GM18517 (cell line): Measurements from ENCODE around the gene UMOD.

Experiments
- ATAC-seq: cut with Tn5 transposase; IDR thresholded peaks from one replicate; pipeline ENCODE4 v1.9.1; 2021; ENCODE audit warnings: mild to moderate bottlenecking, moderate library complexity; ENCODE audit not compliant: unreplicated experiment

UMOD gene

DNA sequence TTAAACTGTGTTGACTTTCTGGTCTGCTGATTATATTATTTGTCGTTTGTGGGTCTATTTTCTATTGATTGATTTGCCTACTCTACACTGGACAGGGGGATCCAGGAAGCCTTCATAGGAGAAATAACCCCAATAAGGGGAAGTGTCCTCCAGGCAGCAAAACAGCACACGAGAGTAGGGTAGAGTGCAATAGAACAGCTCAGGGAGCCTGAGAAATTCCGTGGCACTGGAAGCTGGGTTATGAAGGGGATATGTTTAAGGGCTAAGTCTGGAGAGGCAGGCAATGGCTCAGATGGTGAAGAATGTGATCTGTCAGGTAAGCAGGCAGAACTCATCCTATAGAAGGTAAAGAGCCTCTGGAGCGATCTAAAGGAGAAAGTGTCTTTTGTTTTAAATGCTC, 46.1 kb downstream of the UMOD start:
- no peak for ATAC-seq

DNA sequence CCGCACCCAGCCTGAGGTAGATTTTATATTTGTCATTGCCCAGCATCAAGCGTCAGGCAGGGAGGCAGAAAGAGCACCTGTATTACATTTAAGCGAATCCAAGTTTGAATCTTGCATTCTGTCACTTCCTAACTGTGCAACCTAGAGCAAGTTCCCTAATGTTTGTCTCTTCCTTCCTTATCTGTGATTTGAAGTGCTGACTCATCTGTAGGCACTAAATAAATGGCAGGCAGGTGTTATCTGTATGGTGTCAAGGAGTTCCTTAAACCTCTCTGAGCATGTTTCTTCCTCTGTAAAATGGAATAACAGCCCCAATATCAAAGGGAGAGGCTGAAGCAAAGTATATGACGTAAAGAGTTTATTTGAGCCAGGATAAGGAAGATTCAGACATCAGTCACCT, 49.5 kb downstream of the UMOD start:
- no peak for ATAC-seq

DNA sequence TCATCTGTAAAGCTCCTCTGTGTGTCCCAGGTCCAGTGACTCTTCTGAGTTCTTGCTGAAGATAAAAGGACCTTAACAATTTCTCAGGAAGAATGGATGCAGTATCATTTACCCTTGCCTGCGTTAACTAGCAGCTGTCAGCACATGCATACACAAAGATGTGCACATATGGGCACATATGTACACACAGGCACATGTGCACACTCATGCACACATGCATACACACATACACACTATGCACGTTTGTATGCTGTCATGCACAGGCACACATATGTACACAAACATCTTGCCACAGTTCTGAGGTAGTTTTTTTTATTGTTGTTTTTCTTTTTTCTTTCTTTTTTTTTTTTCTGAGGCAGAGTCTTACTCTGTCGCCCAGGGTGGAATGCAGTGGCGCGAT, 50.1 kb downstream of the UMOD start:
- no peak for ATAC-seq

DNA sequence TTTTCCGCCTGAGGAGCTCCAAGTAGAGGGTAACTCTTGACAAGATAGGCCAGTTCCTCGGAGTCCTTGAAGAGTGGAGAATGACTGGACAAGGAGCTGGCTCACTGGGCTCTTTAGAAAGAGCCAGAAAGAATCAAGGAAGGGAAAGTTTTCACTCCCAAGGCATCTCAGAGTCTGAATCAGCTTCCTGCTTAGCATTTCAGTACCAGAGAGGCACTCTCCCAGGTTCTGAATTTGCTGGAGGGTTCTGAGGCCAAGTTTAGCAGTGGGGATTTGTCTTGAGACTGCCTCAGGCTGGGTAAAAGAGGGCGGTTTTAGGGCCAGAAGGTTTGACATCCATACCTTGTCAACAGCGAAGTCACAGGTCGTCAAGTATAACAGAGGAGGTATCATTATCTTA, 50.7 kb downstream of the UMOD start:
- no peak for ATAC-seq

DNA sequence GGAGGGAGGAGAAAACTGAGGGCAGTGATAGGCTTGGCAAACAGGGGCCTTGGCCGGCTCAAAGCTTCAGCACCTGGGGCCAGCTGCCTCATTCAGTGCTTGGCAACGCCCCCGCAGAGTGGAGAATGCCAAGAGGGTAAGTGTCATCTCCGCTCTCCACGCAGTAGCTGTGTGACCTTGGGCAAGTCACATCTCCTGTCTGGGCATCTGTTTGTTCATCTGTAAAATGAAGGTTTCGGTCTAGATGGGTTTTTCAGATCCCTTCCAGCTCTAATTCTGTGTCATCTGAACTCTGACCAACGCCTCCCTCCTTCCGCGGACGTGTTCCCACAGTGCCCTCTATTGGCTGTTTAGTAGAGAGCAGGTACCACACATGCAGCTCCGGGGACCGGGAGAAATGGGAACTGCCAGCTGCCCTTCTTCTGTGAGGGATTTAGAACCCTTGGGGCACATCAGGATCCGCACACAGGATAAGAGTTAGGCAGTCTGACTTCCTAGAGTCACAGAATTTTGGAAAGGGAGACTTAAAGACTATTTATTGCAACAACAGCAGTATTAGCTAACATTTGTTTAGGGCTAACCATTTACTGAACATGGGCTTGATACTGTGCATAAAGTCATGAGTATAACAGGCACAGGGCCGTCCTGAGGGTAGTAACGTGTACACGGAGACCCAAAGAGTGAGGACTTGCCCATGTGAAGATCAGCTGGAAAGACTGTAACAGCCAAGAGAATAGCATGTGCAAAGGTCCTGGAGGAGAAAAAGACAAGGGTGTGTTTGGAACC, 52.0 kb downstream of the UMOD start:
- peak; percentile 57 for ATAC-seq

DNA sequence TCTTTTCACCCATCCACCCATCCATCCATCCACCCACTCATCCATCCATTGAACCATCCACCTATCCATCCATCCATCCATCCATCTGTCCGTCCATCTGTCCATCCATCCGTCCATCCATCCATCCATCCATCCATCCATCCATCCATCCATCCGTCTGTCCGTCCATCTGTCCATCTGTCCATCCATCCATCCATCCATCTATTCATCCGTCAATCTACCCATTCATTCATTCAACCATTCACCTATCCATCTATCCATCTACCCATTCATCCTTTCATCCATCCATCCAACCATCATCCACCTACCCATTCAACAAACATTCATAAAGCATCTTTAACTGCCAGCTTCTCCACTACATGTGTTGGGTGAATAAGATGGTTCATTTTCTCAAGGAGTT, 54.1 kb downstream of the UMOD start:
- no peak for ATAC-seq

DNA sequence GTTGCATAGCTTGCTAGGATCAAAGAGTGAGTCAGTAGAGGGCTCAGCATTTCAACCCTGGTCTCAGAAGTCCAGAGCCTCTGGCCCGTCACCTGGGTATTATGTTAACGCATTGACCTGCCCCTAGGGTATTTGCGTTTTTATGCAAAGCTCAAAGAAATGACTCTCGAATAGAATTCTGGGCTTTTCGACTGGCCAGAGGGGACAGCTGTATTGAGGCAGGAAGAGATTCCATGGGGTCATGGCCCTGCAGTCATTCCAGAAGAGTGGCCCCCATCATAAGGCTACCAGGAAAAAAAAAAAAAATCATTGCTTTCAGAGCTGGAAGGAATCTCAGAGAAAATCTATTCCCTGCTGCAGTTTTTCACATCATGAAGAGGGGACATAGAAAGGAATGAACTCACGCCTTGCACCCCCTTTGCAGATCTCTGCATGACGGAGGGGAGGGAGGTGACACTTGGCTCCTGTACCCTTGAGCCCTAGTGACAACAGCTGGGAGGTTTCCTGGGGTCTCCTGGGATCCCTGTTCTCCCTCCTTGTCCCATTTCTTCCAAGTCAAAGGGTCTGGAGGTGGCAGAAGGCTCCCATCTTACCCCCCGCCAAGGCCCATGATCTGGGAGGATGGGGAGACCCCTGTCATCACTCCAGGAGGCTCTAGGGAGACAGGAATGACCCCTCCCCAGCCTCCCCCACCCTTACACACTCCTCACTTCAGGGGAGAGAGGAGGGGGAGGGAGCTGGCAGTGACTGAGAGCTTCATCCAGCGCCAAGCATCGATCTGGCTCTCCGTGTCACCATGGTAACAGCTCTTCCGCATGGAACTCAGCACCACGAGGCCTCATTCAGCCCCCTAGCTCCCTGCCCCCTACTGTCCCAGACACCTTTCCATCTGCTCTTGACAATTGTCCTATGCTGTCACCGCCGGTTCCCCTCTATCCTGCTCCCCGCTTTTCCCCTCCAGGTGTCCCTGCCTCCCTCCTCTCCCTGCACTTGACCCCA, 61.0 kb downstream of the UMOD start:
- no peak for ATAC-seq

DNA sequence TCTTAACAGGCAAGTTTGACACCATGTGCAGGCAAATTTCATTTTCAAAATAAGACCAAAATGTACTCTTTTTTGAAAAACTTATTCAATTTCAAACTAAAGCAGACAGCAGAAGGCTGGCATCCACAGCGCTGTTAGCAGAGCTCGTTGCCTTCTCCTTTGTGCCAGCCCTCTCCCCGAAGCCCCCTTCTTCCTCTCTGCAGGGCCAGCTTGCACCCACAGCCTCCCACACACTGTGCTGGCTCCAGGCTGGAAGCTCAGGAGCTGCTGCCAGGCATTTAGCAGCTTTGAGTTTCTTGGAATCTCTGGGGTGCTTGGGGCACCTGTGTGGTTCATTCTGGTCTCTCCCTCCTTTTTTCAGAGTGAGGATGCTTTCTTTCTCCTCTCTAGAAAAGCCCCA, 62.9 kb downstream of the UMOD start:
- ATAC-seq = no peak

DNA sequence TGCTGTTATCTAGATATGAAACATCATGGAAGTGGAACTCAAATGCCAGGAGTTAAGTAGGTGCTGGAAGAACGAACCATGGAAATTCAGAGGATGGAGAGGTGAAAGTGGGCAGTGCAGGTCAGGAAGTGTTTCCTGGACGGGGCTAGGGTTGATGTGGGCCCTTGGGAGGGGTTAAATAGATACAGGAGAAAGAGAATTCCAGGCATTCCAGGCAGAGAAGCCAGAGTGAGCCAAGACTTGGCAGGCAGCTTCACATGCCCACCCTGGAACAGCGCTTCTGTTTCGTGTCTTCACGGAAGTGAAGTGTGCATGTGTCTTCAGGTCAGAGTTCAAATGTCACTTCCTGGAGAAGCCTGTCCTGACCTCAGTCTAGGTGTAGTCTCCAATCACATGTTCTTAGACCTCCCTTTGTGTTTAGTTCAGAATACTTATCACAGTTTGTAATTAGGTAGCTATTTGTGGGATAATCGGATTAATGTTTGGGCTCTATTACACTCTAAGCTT, 66.5 kb downstream of the UMOD start:
- ATAC-seq = no peak
